GM23338 (cell line): ENCODE measurements around the gene PIGR. TPM values are rescaled to one million over a fixed set of nuclear protein-coding genes. Genes with fewer than 3 reads are reported as not detected.

Experiments
- ATAC-seq: fragments of 200-7000 bp; cut with Tn5 transposase; 3 replicates; pipeline ENCODE4 v1.9.1; 2020
- DNase-seq: peaks from one replicate; pipeline ENCODE4 v3.0.0-alpha.2; 2015; ENCODE audit warnings: low spot score
- H2AFZ ChIP-seq: fragments of 200-600 bp; sonication (generic); 2 replicates; pipeline ENCODE4 v1.8.0; 2016; ENCODE audit warnings: antibody characterized with exemption, mild to moderate bottlenecking, moderate library complexity
- H3F3A ChIP-seq: fragments of 200-600 bp; sonication (generic); replicated peaks from 2 replicates; pipeline ENCODE4 v1.8.0; 2017; ENCODE audit warnings: antibody characterized with exemption, mixed run types, low read depth
- H3K27ac ChIP-seq: fragments of 200-600 bp; sonication (generic); 2 replicates; pipeline ENCODE4 v1.6.1; 2016; ENCODE audit warnings: low read depth
- H3K27me3 ChIP-seq: fragments of 200-600 bp; sonication (generic); 2 replicates; pipeline ENCODE4 v1.8.0; 2016; ENCODE audit warnings: mild to moderate bottlenecking, mixed run types, moderate library complexity; ENCODE audit not compliant: insufficient read depth
- H3K36me3 ChIP-seq: fragments of 200-600 bp; sonication (generic); 2 replicates; pipeline ENCODE4 v1.8.0; 2016; ENCODE audit warnings: mild to moderate bottlenecking; ENCODE audit not compliant: insufficient read depth
- H3K4me1 ChIP-seq: fragments of 200-600 bp; sonication (generic); 2 replicates; pipeline ENCODE4 v1.8.0; 2016; ENCODE audit warnings: mild to moderate bottlenecking, moderate library complexity; ENCODE audit not compliant: insufficient read depth
- H3K4me2 ChIP-seq: fragments of 200-600 bp; sonication (generic); 2 replicates; pipeline ENCODE4 v1.7.1; 2017; ENCODE audit warnings: mixed run types
- H3K4me3 ChIP-seq: fragments of 200-600 bp; sonication (generic); 2 replicates; pipeline ENCODE4 v1.6.1; 2016; ENCODE audit warnings: mixed run types
- H3K79me2 ChIP-seq: fragments of 200-600 bp; sonication (generic); replicated peaks from 2 replicates; pipeline ENCODE4 v1.8.0; 2017; ENCODE audit warnings: mild to moderate bottlenecking; ENCODE audit not compliant: insufficient read depth
- H3K9me2 ChIP-seq: fragments of 200-600 bp; sonication (generic); 2 replicates; pipeline ENCODE4 v1.8.0; 2017; ENCODE audit not compliant: insufficient read depth
- H4K20me1 ChIP-seq: fragments of 200-600 bp; sonication (generic); replicated peaks from 2 replicates; pipeline ENCODE4 v1.8.0; 2017; ENCODE audit warnings: mild to moderate bottlenecking; ENCODE audit not compliant: insufficient read depth
- H3K27ac Mint-ChIP-seq: 2 replicates; pipeline ENCODE4 v1.8.0; 2020; ENCODE audit warnings: inconsistent platforms, mild to moderate bottlenecking, moderate library complexity, mixed read lengths
- H3K27me3 Mint-ChIP-seq: 3 replicates; pipeline ENCODE4 v1.8.0; 2022; ENCODE audit warnings: low read depth, mild to moderate bottlenecking, moderate library complexity, mixed read lengths, inconsistent platforms; ENCODE audit not compliant: insufficient read depth, poor library complexity
- H3K36me3 Mint-ChIP-seq: 3 replicates; pipeline ENCODE4 v1.8.0; 2021; ENCODE audit warnings: low read depth, mild to moderate bottlenecking, inconsistent platforms, moderate library complexity, mixed read lengths
- H3K4me1 Mint-ChIP-seq: 3 replicates; pipeline ENCODE4 v1.8.0; 2020; ENCODE audit warnings: mild to moderate bottlenecking, inconsistent platforms, mixed read lengths
- H3K4me3 Mint-ChIP-seq: 3 replicates; pipeline ENCODE4 v1.8.0; 2021; ENCODE audit warnings: moderate library complexity, mild to moderate bottlenecking, inconsistent platforms, mixed read lengths
- H3K9me3 Mint-ChIP-seq: 3 replicates; pipeline ENCODE4 v1.8.0; 2020; ENCODE audit warnings: moderate library complexity, mild to moderate bottlenecking, inconsistent platforms, mixed read lengths
- CTCF ChIP-seq, 2 experiments: fragments of 200-600 bp in 1 of 2; sonication (generic) in 1 of 2; conservative IDR thresholded peaks; 2 replicates each; pipeline versions ENCODE4 v1.5.1 to v1.6.1; 2016 to 2017; ENCODE audit warnings: antibody characterized with exemption in 2 of 2, low read depth in 2 of 2, mild to moderate bottlenecking in 2 of 2, moderate library complexity in 1 of 2
- POLR2AphosphoS5 ChIP-seq: IDR thresholded peaks from 2 replicates; pipeline ENCODE4 v1.6.1; 2016; ENCODE audit warnings: antibody characterized with exemption, low read depth
- ZNF114 ChIP-seq: fragments of 250-450 bp; sonication (Bioruptor Pico); IDR thresholded peaks from 2 replicates; pipeline ENCODE4 v1.5.0; 2020; ENCODE audit warnings: mild to moderate bottlenecking, moderate library complexity
- polyA plus RNA-seq: library from polyadenylated mRNA; unstranded; fragments of >200 nt; fragmentation: Nextera tagmentation; extraction: Ambion mirVana; gene quantifications from 2 replicates; pipeline ENCODE4 v1.2.1, GENCODE V29; 2016
- total RNA-seq: library from RNA; depleted of rRNA; stranded (reverse); fragments of >200 nt; shearing (Covaris generic); gene quantifications from 2 replicates; pipeline ENCODE4 v1.2.3, GENCODE V29; 2014
- TF ChIP-seq, protein P1 (sequence below): fragments of 250-450 bp; sonication (Bioruptor Pico); IDR thresholded peaks from 2 replicates; pipeline ENCODE4 v1.5.0; 2020; ENCODE audit warnings: mild to moderate bottlenecking, moderate library complexity
- TF ChIP-seq, protein P2 (sequence below): IDR thresholded peaks from 2 replicates; pipeline ENCODE4 v1.6.1; 2016; ENCODE audit warnings: antibody characterized with exemption

PIGR gene
- total and polyA plus RNA-seq, 2 experiments from 2014 or later, result not detected

- TF ChIP-seq, protein P1, sequence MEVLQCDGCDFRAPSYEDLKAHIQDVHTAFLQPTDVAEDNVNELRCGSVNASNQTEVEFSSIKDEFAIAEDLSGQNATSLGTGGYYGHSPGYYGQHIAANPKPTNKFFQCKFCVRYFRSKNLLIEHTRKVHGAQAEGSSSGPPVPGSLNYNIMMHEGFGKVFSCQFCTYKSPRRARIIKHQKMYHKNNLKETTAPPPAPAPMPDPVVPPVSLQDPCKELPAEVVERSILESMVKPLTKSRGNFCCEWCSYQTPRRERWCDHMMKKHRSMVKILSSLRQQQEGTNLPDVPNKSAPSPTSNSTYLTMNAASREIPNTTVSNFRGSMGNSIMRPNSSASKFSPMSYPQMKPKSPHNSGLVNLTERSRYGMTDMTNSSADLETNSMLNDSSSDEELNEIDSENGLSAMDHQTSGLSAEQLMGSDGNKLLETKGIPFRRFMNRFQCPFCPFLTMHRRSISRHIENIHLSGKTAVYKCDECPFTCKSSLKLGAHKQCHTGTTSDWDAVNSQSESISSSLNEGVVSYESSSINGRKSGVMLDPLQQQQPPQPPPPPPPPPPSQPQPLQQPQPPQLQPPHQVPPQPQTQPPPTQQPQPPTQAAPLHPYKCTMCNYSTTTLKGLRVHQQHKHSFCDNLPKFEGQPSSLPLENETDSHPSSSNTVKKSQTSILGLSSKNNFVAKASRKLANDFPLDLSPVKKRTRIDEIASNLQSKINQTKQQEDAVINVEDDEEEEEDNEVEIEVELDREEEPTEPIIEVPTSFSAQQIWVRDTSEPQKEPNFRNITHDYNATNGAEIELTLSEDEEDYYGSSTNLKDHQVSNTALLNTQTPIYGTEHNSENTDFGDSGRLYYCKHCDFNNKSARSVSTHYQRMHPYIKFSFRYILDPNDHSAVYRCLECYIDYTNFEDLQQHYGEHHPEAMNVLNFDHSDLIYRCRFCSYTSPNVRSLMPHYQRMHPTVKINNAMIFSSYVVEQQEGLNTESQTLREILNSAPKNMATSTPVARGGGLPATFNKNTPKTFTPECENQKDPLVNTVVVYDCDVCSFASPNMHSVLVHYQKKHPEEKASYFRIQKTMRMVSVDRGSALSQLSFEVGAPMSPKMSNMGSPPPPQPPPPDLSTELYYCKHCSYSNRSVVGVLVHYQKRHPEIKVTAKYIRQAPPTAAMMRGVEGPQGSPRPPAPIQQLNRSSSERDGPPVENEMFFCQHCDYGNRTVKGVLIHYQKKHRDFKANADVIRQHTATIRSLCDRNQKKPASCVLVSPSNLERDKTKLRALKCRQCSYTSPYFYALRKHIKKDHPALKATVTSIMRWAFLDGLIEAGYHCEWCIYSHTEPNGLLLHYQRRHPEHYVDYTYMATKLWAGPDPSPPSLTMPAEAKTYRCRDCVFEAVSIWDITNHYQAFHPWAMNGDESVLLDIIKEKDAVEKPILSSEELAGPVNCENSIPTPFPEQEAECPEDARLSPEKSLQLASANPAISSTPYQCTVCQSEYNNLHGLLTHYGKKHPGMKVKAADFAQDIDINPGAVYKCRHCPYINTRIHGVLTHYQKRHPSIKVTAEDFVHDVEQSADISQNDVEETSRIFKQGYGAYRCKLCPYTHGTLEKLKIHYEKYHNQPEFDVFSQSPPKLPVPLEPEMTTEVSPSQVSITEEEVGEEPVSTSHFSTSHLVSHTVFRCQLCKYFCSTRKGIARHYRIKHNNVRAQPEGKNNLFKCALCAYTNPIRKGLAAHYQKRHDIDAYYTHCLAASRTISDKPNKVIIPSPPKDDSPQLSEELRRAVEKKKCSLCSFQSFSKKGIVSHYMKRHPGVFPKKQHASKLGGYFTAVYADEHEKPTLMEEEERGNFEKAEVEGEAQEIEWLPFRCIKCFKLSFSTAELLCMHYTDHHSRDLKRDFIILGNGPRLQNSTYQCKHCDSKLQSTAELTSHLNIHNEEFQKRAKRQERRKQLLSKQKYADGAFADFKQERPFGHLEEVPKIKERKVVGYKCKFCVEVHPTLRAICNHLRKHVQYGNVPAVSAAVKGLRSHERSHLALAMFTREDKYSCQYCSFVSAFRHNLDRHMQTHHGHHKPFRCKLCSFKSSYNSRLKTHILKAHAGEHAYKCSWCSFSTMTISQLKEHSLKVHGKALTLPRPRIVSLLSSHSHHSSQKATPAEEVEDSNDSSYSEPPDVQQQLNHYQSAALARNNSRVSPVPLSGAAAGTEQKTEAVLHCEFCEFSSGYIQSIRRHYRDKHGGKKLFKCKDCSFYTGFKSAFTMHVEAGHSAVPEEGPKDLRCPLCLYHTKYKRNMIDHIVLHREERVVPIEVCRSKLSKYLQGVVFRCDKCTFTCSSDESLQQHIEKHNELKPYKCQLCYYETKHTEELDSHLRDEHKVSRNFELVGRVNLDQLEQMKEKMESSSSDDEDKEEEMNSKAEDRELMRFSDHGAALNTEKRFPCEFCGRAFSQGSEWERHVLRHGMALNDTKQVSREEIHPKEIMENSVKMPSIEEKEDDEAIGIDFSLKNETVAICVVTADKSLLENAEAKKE (CRISPR knock-in tag), result no peak
- TF ChIP-seq ZNF114 (CRISPR knock-in tag), result no peak
- TF ChIP-seq CTCF (conservative IDR thresholded peaks at IDR 0.05; ENCODE audit: low read depth in 2 of 2), result no peak
- TF ChIP-seq, protein P2, sequence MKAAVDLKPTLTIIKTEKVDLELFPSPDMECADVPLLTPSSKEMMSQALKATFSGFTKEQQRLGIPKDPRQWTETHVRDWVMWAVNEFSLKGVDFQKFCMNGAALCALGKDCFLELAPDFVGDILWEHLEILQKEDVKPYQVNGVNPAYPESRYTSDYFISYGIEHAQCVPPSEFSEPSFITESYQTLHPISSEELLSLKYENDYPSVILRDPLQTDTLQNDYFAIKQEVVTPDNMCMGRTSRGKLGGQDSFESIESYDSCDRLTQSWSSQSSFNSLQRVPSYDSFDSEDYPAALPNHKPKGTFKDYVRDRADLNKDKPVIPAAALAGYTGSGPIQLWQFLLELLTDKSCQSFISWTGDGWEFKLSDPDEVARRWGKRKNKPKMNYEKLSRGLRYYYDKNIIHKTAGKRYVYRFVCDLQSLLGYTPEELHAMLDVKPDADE, result no peak
- TF ChIP-seq POLR2AphosphoS5, result no peak
These were observed 5.7 kb downstream of the PIGR start (continued) for GRCh38 chr1:206940588-206940936.

GRCh38 chr1:206939841-206940587 is 6.3 kb downstream of the PIGR start:
- no peaks in the 10 kb centered on the region for H3K4me1 Mint-ChIP-seq
- H3K9me3 Mint-ChIP-seq, result no peaks in the 10 kb centered on the region
- H3K4me3 Mint-ChIP-seq, result no peak overlapping the region
- DNase-seq, result no peak
- no peaks in the 10 kb centered on the region for H3K27me3 ChIP-seq
- H3K4me3 ChIP-seq, result no peak overlapping the region
- H3K27ac ChIP-seq, result no peak overlapping the region
- peaks cover 1% of the 10 kb centered on the region for H3K27me3 Mint-ChIP-seq
- H3F3A ChIP-seq, result no peaks in the 10 kb centered on the region
- H3K36me3 Mint-ChIP-seq, result no peaks in the 10 kb centered on the region
- H3K4me2 ChIP-seq, result no peak overlapping the region
- ATAC-seq, result no peak
- no peaks in the 10 kb centered on the region for H3K4me1 ChIP-seq
- peak overlapping the region; percentile 47 for H2AFZ ChIP-seq
- peaks cover 10% of the 10 kb centered on the region; the same call in 1 of the 2 replicates for H3K9me2 ChIP-seq
- no peaks in the 10 kb centered on the region for H4K20me1 ChIP-seq
- H3K79me2 ChIP-seq, result no peaks in the 10 kb centered on the region
- H3K36me3 ChIP-seq, result no peaks in the 10 kb centered on the region
- H3K27ac Mint-ChIP-seq, result no peak overlapping the region
- TF ChIP-seq CTCF (conservative IDR thresholded peaks at IDR 0.05; ENCODE audit: low read depth in 2 of 2), result no peak
